ENCODE data around the gene ZBTB7A. TPM values are rescaled to one million over a fixed set of nuclear protein-coding genes. Genes with fewer than 3 reads are reported as not detected.

Gene ZBTB7A
- total and polyA plus RNA-seq, 2 of the 4 experiments (the other 2 are of a cell fraction): 3.2 to 10.3 TPM

DNA sequence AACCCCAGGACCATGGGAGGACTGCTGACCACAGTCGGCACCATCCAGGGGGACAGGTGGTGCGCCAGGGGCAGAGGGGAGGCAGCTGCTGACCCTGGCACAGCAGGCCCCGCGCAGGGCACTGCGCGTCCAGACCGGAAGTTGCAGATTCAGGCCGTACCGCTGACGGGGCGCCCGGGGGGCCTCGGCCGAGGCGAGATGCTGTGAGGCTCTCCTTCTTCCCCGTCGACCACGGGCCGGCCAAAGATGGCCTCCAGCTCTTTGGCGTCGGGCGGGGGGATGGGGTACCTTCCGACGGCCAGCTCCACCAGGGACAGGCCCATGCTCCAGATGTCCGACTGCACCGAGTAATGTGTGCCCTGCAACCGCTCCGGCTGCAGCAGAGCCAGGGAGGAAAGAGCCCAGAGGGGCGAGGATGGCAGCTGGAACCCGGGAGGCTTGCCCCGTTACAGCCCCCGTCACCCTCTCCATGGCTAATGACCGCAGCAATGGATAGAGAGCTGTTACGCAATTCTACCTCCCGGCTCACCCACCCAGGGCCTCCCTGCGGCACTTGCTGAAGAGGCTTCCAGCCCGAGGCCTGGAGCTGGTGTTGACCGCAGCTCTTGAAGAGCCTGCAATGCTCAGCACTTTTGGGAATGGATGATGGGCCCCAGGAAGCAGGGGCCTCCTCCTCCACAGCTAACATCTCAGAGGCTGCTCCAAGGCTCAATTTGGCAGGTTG lies 32.5 kb upstream of the ZBTB7A start:
- peaks cover 0 to 16% of the 10 kb centered on the region in 2 experiments; a peak in 2 of 4 replicates for H3K79me1 ChIP-seq (ENCODE audit: low read depth in 1 of 2, low read length in 2 of 2)
- H2AK9ac ChIP-seq (replicated peaks; ENCODE audit: low read depth, low read length, poor library complexity): no peak overlapping the region
- no peaks in the 10 kb centered on the region; the same call in none of the 2 replicates for H4K20me1 ChIP-seq (ENCODE audit: insufficient read depth, low read length)
- H3K23ac ChIP-seq (ENCODE audit: low read depth, low read length): no peak overlapping the region
- H3K27ac ChIP-seq (ENCODE audit: insufficient read depth, low read length): no peak overlapping the region
- dilution Hi-C loops (cut with HindIII; ENCODE audit: low sequenced_read_pairs, unreplicated experiment): no loop called here
- ChIA-PET POLR2A (ENCODE audit: unreplicated experiment) (interaction anchor here (0.6 kb wide), 1 partner anchor 33 kb away, joined by 3 read pairs; no protein-coding TSS in a partner anchor), CTCF (no interaction called here)
- H2BK120ac ChIP-seq (ENCODE audit: low read depth, low read length): no peak overlapping the region
- H3K27me3 ChIP-seq (ENCODE audit: control insufficient read depth, insufficient read depth, low read length): no peaks in the 10 kb centered on the region
- DNase-seq (no peak), ATAC-seq (ENCODE audit: low read depth) (no peak)
- H4K91ac ChIP-seq (ENCODE audit: insufficient read depth, low read depth, low read length): no peak overlapping the region
- no peak overlapping the region for H2BK20ac ChIP-seq (ENCODE audit: low read depth, low read length)
- H3K18ac ChIP-seq (ENCODE audit: low read depth, low read length): no peak overlapping the region
- intact Hi-C loops (cut with micrococcal nuclease): no loop called here
- H4K5ac ChIP-seq (ENCODE audit: low read depth, low read length): no peak overlapping the region
- in situ Hi-C loops (cut with MboI; ENCODE audit: low sequenced_read_pairs): no loop called here
- no peaks in the 10 kb centered on the region for H3K4me1 ChIP-seq (ENCODE audit: control insufficient read depth, insufficient read depth, low read length)
- H2AK5ac ChIP-seq (ENCODE audit: low read depth, low read length): no peak overlapping the region
- no peak overlapping the region for H3K14ac ChIP-seq (replicated peaks; ENCODE audit: low read depth, low read length)
- H2BK15ac ChIP-seq (ENCODE audit: low read depth, low read length): no peak overlapping the region
- H3K56ac ChIP-seq (ENCODE audit: extremely low read depth, insufficient read depth, low read length): no peak overlapping the region
- H3K9ac ChIP-seq (ENCODE audit: low read depth, low read length): no peak overlapping the region
- H3K4ac ChIP-seq (ENCODE audit: low read depth, low read length): no peak overlapping the region
- BruUV-seq (replicated peaks): TSS peak; percentile 34
- no peaks in the 10 kb centered on the region for H3K9me3 ChIP-seq (ENCODE audit: control insufficient read depth, insufficient read depth, low read length)
- no peak overlapping the region for H3K4me2 ChIP-seq (ENCODE audit: low read depth, low read length)
- WGBS, 2 experiments (ENCODE audit: extremely low coverage in 2 of 2, insufficient read length in 1 of 2): 97% methylated on average over 18 of the region's 38 CpGs; no CpG with 5 or more reads in 1 of the 2 experiments
- H3K9me1 ChIP-seq (ENCODE audit: insufficient read depth, low read length): 0 out of 2 replicates have a peak, but pooled peaks cover 4% of the 10 kb centered on the region
- TF ChIP-seq POLR2A (IDR thresholded peaks at IDR 0.05; ENCODE audit: low read depth, low read length) (no peak), CEBPB (IDR thresholded peaks at IDR 0.05; ENCODE audit: low read depth, low read length) (peak; percentile 72)
- TF ChIP-seq, protein P1, sequence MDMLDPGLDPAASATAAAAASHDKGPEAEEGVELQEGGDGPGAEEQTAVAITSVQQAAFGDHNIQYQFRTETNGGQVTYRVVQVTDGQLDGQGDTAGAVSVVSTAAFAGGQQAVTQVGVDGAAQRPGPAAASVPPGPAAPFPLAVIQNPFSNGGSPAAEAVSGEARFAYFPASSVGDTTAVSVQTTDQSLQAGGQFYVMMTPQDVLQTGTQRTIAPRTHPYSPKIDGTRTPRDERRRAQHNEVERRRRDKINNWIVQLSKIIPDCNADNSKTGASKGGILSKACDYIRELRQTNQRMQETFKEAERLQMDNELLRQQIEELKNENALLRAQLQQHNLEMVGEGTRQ (IDR thresholded peaks at IDR 0.05; ENCODE audit: low read depth, low read length): no peak
- H2BK5ac ChIP-seq (ENCODE audit: low read depth, low read length, poor library complexity, severe bottlenecking): no peak overlapping the region
- no peak overlapping the region for H4K8ac ChIP-seq (ENCODE audit: low read depth in 2 of 2, low read length in 2 of 2)
- H3K4me3 ChIP-seq (ENCODE audit: insufficient read depth, low read depth, low read length): no peak overlapping the region
- peaks cover 70% of the 10 kb centered on the region for H3K36me3 ChIP-seq (ENCODE audit: control insufficient read depth, insufficient read depth, low read length)
- H2AFZ ChIP-seq (replicated peaks; ENCODE audit: low read length, poor library complexity): no peak overlapping the region
